Measurements from ENCODE around the gene CYP3A7.
"Not testable (repeated sequence)": the region's sequence is repeated elsewhere in the genome, so short reads cannot be mapped to it uniquely, and the experiment has no call there.

CYP3A7 gene

DNA sequence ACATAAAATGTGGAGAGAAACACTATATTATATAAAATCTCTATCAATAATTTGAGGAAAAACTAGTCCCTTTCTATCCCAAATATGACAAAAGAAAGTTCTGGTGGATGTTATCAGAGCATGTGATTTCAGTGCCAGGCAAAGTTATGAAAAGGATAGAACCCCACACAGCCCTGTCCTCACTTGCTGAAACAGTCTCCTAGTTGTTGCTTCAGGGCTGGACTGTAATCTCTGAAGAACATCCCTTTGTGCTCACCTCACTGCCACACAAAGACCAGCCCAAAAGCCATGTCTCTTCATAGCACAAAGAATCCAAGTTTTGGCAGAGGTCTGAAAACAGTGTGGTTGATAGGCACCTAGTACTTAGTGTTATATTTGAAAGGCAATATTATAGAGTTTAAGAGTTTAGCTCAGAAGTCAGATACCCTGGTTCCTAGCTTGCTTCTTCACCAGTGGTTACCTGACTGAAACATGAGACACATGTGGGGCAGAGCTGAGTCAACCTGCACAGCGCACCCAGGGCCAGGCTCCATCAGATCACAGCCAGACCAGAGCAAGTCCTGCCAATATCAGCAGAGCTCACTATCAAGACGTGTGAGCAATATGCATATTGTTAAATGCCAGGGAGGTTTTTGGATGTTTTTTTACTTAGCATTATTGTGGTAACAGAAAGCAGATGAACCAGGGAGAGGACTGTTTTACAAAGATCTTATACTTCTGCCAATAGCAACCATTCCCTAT, 25.0 kb downstream of the CYP3A7 start:
- no peak for DNase-seq

DNA sequence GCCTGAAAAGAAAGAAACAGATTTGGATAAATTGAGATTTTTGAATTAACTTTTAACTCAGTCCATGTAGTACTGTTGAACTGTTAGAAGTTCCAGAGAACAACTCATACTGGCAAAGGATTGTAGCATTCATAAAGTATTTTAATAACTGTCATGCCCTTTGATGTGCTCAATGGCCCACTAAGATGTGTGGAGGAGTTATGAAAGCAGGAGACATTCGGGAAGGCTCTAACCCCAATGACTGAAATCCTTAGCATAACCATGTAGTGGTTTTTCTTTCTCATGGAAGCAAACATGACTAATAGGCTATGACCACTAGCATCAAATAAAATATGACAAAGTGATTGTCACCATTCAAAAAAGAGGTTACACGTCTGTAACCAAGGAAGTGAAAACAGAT, 25.7 kb downstream of the CYP3A7 start:
- DNase-seq = no peak

DNA sequence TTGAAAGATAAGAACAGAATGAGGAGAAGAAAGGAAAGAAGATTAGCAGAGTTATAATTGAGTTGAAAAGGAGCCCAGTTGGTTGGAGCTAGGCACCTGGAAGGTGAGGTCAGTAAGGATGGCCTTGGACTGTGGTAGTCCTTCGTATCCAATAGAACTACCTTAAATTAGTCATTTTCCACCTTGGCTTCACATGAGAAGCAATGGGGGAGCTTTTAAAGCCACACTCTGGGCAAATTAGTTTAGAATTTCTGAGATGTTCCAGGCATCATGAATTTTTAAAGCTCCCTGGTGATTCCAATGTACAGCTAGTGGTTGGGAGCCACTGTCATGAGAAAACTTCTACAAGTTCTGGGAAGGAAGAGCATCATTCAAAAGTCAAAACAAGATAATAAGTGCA, 27.9 kb downstream of the CYP3A7 start:
- no peak for DNase-seq

DNA sequence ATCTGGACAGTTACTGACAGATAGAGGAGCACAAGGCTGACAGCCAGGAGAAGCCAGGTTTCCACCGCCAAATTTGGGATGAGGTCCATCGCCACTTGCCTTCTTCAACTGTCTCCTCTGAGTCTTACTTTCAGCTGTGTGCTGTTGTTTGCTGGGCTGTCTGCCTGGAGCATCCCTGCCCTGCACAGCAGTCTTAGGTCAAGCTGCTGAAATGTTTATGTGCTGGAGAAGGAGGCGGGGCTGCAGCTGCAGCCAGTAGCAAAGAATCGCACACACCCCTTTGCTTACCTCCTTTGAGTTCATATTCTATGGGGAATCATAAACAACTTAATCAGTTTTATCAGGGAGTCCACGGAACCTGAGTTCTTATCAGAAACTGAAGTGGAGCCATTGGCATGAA, 35.0 kb downstream of the CYP3A7 start:
- no peak for DNase-seq

DNA sequence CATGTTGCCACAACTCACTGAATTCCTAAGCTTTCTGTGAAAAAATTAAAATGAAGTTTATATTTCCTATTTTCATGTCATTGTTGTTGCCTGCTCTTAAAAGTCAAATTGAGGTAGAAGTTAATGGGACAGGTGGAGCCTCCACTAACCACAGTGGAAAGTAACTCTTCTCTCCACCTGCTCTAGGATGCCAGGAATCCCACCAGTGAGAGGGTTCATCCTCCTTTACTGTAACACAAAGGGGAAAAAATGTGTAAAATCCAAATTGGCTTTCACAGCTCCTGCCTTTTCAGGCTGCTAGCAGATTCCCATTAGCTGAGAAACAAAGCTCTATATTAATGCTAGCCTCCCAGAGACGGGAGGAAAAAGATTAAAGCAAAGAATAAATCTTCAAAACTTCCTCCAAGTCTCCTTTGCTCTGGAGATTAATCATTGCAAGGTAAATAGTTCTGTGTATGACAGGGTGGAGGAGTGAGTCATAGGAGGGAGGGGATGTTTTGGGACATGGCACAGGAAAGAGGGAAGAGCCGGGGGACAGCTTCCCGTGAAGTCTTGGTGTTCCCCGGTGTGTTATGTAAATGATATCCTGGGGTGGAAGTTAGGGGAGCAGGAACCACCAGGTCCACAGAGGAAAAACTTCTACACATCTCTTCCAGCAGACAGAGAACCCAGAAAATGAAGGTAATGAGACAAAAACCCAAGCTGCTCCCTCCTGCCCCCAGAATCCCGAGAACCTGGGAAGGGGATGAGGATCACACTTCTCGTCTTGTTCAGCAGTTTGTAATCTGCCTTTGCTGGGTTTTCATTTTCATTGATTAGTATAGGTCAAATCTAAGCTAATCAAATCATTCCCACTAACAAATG, 35.9 kb downstream of the CYP3A7 start:
- not testable (repeated sequence) for DNase-seq

DNA sequence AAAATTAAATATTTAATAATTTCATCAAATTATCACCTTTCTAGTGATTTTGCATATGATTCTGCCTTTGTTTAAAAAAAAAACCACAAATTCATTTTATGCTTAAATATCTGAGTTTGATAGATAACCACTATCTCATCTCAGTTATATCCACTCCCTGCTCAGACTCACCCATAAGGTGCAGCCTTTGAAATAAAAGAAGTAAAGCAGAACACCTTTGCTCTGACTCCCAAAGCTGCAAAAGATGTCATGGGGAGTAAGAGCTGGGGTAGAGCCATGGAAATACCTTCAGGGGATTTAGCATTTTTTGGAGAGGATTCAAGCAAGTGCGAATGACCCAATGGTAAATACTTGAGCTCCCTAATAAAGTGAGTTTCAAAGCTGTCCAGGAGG, 40.1 kb downstream of the CYP3A7 start:
- DNase-seq = no peak

DNA sequence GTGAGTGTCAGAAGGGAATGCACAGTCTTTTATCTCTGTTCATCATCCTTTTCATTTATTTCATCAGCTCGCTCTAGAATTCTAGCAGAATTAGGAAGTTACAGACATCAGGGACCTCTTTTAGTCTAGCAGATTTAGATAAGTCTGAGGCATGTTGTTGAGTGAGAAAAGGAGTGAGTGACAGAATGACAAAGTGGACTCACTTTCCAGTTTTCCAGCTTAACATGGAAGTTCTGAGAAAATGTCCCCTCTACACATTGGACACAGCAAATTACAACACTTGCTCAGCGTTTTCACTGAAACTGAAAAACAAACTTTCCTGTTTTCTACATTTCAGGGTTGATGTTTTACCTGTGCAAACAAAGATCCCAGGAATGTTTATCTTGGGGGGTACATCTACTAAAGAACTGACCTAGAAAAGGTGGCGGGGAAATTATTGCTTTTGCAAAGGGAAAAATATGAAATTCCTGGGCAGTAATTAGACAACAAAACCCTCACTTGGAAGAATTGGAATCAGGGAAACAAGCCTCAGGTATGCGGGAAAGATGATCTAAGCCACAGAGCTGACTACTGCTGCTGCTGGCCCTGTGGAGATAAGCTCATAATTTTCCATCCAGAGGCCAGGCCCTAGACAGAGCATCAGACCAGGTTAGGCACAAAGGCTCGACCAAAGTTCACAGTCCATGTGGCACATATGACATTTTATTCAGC, 40.6 kb downstream of the CYP3A7 start:
- no peak for DNase-seq

DNA sequence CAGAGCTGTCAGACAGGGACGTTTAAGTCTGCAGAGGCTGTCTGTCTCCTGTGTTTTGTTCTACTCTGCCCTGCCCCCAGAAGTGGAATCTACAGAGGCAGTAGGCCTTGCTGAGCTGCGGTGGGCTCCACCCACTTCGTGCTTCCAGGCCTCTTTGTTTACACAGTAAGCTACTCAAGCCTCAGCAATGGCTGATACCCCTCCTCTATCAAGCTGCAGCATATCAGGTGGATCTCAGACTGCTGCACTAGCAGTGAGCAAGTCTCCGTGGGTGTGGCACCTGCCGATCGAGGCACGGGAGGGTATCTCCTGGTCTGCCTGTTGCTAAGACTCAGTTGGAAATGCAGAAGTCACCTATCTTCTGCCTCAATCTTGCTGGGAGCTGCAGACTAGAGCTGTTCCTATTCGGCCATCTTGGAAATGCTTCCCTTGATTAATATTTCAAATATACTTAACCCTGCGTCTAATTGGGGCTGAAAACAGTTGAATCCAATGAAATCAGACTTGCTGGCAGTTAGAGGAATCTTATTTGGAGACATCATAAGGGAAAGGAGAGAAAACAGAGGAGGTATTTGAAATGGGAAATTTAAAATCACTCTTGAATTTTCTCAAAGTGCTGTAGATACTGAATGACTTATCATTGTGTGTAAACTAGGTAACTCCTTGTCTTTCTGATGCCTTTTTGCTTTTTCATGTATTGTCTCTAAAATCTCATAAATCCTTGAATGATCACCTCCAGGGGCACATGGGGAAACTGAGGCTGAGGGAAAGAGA, 41.4 kb downstream of the CYP3A7 start:
- DNase-seq = no peak

DNA sequence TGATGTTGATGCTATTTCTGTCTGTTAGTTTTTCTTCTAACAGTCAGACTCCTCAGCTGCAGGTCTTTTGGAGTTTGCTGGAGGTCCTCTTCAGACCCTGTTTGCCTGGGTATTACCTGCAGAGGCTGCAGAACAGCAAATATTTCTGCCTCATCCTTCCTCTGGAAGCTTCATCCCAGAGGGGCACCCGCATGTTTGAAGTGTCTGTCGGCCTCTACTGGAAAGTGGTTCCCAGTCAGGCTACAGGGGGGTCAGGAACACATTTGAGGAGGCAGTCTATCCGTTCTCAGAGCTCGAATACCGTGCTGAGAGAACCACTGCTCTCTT, 41.9 kb downstream of the CYP3A7 start:
- DNase-seq = no peak

DNA sequence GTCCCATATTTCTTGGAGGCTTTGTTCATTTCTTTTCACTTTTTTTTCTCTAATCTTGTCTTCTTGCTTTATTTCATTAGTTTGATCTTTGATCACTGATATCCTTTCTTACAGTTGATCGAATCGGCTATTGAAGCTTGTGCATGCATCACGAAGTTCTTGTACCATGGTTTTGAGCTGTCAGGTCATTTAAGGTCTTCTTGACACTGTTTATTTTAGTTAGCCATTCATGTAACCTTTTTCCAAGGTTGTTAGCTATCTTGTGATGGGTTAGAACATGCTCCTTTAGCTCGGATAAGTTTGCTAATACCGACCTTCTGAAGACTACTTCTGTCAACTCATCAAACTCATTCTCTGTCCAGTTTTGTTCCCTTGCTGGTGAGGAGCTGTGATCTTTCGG, 42.4 kb downstream of the CYP3A7 start:
- not testable (repeated sequence) for DNase-seq

DNA sequence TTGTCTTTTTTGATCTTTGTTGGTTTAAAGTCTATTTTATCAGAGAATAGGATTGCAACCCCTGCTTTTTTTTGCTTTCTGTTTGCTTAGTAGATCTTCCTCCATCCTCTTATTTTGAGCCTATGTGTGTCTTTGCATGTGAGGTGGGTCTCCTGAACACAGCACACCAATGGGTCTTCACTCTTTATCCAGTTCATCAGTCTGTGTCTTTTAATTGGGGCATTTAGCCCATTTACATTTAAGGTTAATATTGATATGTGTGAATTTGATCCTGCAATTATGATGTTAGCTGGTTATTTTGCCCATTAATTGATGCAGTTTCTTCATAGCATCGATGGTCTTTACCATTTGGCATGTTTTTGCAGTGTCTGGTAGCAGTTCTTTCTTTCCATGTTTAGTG, 43.3 kb downstream of the CYP3A7 start:
- DNase-seq = not testable (repeated sequence)

DNA sequence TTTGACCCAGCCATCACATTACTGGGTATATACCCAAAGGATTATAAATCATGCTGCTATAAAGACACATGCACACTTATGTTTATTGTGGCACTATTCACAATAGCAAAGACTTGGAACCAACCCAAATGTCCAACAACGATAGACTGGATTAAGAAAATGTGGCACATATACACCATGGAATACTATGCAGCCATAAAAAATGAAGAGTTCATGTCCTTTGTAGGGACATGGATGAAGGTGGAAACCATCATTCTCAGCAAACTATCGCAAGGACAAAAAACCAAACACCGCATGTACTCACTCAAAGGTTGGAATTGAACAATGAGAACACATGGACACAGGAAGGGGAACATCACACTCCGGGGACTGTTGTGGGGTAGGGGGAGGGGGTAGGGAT, 44.1 kb downstream of the CYP3A7 start:
- DNase-seq = not testable (repeated sequence)

DNA sequence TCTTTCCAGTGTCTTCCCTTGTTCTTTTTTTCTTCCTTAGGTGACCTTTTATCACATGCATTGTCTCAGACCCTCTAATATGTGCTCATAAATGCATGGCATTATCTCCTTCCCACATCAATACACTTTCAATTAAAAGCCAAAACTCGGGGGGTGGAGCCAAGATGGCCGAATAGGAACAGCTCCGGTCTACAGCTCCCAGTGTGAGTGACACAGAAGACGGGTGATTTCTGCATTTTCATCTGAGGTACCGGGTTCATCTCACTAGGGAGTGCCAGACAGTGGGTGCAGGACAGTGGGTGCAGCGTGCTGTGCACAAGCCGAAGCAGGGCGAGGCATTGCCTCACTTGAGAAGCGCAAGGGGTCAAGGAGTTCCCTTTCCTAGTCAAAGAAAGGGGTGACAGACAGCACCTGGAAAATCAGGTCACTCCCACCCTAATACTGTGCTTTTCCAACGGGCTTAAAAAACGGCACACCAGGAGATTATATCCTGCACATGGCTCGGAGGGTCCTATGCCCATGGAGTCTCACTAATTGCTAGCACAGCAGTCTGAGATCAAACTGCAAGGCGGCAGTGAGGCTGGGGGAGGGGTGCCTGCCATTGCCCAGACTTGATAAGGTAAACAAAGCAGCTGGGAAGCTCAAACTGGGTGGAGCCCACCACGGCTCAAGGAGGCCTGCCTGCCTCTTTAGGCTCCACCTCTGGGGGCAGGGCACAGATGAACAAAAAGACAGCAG, 49.0 kb downstream of the CYP3A7 start:
- not testable (repeated sequence) for DNase-seq

DNA sequence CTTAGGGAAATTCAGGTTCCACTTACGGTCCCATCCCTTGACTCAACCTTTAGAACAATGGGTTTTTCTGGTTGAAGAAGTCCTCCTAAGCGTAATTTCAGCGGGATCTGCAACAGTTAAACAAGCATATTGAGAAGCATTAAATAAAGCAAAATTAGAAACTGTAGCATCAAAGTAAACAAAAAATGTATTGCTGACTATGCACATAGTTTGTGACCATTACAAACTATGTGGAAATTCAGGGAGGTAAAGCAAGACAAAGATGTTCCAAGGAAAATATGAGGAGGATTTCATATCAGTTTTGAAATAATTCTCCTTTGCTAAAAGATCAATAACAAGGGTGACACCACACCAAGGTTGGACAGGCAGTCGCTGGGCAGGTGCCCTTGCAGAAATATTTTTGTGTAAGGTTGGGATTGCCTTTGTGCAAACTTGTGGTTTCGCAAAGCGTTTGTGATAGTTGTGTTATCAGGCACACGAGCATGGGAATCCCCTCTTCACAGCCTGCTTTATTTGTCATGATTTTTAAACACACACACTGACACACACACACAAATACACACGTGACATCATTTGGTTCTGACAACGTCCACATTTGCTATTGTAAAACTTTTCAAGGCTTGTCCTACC, 49.8 kb downstream of the CYP3A7 start:
- no peak for DNase-seq

DNA sequence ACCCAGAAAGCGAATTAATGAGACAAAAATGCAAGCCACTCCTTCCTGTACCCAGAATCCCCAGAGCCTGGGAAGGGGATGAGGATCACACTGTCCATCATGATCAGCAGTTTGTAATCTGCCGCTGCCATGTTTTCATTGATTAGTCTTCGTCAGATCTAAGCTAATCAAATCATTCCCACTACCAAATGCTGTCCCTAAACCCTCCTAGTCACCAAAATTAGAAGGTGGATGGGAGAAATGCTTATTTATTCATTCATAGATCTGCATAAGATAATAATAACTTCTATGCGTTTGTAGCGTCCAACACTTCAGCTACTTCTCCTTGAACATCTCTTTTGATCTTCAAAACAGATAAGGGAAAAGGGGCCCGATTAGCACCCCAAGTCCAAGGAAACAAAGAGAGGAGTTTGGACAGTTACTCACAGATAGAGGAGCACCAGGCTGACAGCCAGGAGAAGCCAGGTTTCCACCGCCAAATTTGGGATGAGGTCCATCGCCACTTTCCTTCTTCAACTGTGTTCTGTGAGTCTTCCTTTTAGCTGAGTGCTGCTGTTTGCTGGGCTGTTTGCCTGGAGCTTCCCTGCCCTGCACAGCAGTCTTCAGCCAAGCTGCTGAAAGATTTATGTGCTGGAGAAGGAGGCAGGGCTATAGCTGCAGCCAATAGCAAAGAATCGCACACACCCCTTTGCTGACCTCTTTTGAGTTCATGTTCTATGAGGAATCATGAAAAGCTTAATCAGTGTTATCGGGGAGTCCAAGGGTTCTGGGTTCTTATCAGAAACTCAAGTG, 55.4 kb downstream of the CYP3A7 start, which contains the start of gene CYP3A5:
Gene CYP3A5, minus strand, starts transcription at position 597 of the 792 bp plus-strand sequence. Its CDS starts 100 bp downstream, at position 497.
- peak in 3 of 58 donors; percentile 0 to 2 (median 0) for DNase-seq

DNA sequence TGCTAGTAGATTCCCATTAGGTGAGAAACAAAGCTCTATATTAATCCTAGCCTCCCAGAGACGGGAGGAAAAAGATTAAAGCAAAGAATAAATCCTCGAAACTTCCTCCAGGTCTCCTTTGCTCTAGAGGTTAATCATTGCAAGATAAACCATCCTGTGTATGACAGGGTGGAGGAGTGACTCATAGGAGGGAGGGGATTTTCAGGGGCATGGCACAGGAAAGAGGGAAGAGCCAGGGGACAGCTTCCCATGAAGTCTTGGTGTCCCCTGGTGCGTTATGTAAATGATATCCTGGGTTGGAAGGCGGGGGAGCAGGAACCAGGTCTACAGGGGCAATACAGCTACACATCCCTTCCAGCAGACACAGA, 56.0 kb downstream of the CYP3A7 start:
- no peak for DNase-seq

DNA sequence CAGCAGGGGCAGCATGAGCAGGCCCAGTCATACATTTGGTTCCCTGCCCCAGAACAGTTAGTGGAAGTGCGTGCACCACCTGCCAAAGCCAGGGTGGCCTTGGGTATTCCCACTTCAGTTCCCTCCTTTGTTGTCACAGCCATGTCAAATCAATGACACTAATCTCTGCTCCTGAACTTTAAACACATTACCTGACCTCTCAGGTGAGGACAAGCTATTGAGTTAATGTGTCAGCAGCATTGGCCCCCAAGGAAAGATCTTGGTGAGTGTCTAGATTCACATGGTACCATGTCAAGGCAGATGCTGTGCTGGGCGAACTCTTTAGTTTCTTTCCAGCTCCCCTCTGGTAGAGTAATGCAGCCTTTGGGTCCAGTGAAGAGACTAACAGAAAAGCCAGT, 57.3 kb downstream of the CYP3A7 start:
- no peak for DNase-seq

DNA sequence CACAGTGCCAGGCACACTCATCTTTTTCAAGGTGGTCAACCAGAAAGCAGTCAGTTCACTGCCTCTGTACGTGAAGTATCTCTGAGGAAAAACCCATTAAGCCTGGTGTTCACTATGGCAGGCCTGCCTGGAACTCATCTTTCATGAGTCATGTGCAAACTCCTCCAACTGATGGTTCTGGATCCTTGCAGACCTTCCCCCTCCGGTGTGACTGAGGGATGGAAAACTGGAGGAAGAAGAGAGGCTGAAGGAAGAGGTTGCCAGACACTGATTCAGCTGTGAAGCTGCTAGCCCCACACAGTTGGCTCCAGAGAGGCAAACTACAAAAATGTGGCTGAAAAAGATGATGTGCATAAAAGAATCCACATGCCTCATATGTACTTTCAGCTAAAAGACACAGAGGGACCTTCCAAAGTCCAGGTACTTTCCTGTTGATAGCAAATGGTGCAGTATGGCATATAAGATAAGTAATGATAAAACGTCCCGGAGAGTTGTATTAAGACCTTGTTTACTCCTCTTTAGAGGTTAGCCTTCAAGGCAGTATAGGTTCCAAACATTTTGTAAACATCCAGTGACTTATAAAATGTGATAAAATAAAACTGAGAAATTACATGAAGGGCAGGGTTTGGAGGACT, 57.9 kb downstream of the CYP3A7 start:
- peak in 1 of 58 donors; percentile 1 for DNase-seq
